Brain microvascular endothelial cell (primary cell): ENCODE results near the gene GPR62.
A peak's percentile ranks its signal among the peaks of the same experiment; 100 is the strongest.

Source experiments
- DNase-seq: peaks from one replicate; pipeline ENCODE4 v3.0.0-alpha.2; 2020
- H3K27ac ChIP-seq: fragments of 250-450 bp; sonication (Bioruptor Pico); 2 replicates; pipeline ENCODE4 v1.5.1; 2020; ENCODE audit warnings: mild to moderate bottlenecking, moderate library complexity
- H3K27me3 ChIP-seq: fragments of 250-450 bp; sonication (Bioruptor Pico); replicated peaks from 2 replicates; pipeline ENCODE4 v1.5.1; 2020; ENCODE audit warnings: mild to moderate bottlenecking
- H3K36me3 ChIP-seq: fragments of 250-450 bp; sonication (Bioruptor Pico); replicated peaks from 2 replicates; pipeline ENCODE4 v1.5.1; 2020; ENCODE audit warnings: mild to moderate bottlenecking
- H3K4me3 ChIP-seq: 2 replicates; pipeline ENCODE4 v1.5.1; 2011; ENCODE audit warnings: low read depth, mild to moderate bottlenecking, control low read depth, low read length, moderate library complexity
- in situ Hi-C: cut with HindIII; loops from 2 replicates; pipeline ENCODE4 v1.10.0; 2017; ENCODE audit warnings: low sequenced_read_pairs, low pct_ligation_motif_present
- TF ChIP-seq, protein P1 (sequence below): IDR thresholded peaks from 2 replicates; pipeline ENCODE4 v1.5.1; 2011; ENCODE audit warnings: low read depth, mild to moderate bottlenecking, moderate library complexity, low read length, control low read depth, inconsistent platforms; ENCODE audit errors: missing control alignments

The GPR62 gene

GRCh38 chr3:51969841-51970240 lies 14.7 kb downstream of the GPR62 start:
- H3K27ac ChIP-seq, result no peak overlapping the region
- no peak overlapping the region for H3K4me3 ChIP-seq
- H3K36me3 ChIP-seq, result no peaks in the 10 kb centered on the region
- in situ Hi-C loops, result no loop called here
- TF ChIP-seq, protein P1, sequence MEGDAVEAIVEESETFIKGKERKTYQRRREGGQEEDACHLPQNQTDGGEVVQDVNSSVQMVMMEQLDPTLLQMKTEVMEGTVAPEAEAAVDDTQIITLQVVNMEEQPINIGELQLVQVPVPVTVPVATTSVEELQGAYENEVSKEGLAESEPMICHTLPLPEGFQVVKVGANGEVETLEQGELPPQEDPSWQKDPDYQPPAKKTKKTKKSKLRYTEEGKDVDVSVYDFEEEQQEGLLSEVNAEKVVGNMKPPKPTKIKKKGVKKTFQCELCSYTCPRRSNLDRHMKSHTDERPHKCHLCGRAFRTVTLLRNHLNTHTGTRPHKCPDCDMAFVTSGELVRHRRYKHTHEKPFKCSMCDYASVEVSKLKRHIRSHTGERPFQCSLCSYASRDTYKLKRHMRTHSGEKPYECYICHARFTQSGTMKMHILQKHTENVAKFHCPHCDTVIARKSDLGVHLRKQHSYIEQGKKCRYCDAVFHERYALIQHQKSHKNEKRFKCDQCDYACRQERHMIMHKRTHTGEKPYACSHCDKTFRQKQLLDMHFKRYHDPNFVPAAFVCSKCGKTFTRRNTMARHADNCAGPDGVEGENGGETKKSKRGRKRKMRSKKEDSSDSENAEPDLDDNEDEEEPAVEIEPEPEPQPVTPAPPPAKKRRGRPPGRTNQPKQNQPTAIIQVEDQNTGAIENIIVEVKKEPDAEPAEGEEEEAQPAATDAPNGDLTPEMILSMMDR, result no peak
- no peak for DNase-seq
- H3K27me3 ChIP-seq, result no peaks in the 10 kb centered on the region

- Histone ChIP-seq H3K27me3 (no peaks in the 10 kb centered on the region), H3K4me3 (no peak overlapping the region), H3K27ac (no peak overlapping the region), H3K36me3 (no peaks in the 10 kb centered on the region)
- in situ Hi-C loops, result no loop called here
- no peak for DNase-seq
- TF ChIP-seq, protein P1, result no peak
Measured at GRCh38 chr3:51970606-51971300, 15.6 kb downstream of the GPR62 start.

DNA sequence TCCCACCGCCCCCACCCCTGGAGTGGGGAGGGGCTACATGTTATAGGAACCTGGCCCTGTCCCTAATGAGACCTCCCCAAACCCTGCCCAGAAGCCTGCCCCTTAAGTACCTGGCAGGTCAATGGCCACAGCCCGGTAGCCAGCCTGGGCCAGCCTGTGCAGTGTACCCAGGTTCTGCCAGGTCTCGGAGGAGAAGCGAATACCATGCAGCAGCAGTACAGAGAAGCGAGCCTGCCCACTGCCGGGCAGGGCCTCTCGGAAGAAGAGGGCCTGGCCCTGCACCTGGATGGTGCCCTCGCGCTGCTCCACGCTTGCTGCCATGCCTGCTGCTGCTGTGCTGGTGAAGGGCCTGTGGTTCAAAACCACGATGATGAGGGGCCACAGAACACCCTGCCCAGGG lies 16.2 kb downstream of the GPR62 start:
- TF ChIP-seq, protein P1, result no peak
- Histone ChIP-seq H3K27me3 (no peaks in the 10 kb centered on the region), H3K27ac (no peak overlapping the region), H3K36me3 (no peaks in the 10 kb centered on the region), H3K4me3 (no peak overlapping the region)
- in situ Hi-C loops, result no loop called here
- DNase-seq, result no peak

- peak overlapping the region; percentile 80 for H3K4me3 ChIP-seq
- no peaks in the 10 kb centered on the region for H3K36me3 ChIP-seq
- H3K27ac ChIP-seq, result no peak overlapping the region
- TF ChIP-seq, protein P1, result no peak
- no peak for DNase-seq
- H3K27me3 ChIP-seq, result no peaks in the 10 kb centered on the region
- in situ Hi-C loops, result no loop called here
Measured at GRCh38 chr3:51974277-51974962, 19.2 kb downstream of the GPR62 start.

- H3K4me3 ChIP-seq, result peak within 1 kb of the TSS; percentile 80
- no peak within 1 kb of the TSS for H3K27ac ChIP-seq
- in situ Hi-C loops, result no loop called here
- no peaks in the 10 kb centered on the region for H3K36me3 ChIP-seq
- no peaks in the 10 kb centered on the region for H3K27me3 ChIP-seq
- TF ChIP-seq, protein P1, result no peak
- no peak for DNase-seq
Measured at GRCh38 chr3:51974963-51975851, 20.0 kb downstream of the GPR62 start, which contains the start of gene ABHD14A. ABHD14A (plus strand) TSS chr3:51975064; CDS start chr3:51975136, 72 bp downstream.
